GM23338 (cell line): Measurements from ENCODE around the gene RAB7B. TPM values are rescaled to one million over a fixed set of nuclear protein-coding genes. Genes with fewer than 3 reads are reported as not detected.

Experiments used
- ATAC-seq: fragments of 200-7000 bp; cut with Tn5 transposase; 3 replicates; pipeline ENCODE4 v1.9.1; 2020
- DNase-seq: peaks from one replicate; pipeline ENCODE4 v3.0.0-alpha.2; 2015; ENCODE audit warnings: low spot score
- H2AFZ ChIP-seq: fragments of 200-600 bp; sonication (generic); 2 replicates; pipeline ENCODE4 v1.8.0; 2016; ENCODE audit warnings: antibody characterized with exemption, mild to moderate bottlenecking, moderate library complexity
- H3F3A ChIP-seq: fragments of 200-600 bp; sonication (generic); replicated peaks from 2 replicates; pipeline ENCODE4 v1.8.0; 2017; ENCODE audit warnings: antibody characterized with exemption, mixed run types, low read depth
- H3K27ac ChIP-seq: fragments of 200-600 bp; sonication (generic); 2 replicates; pipeline ENCODE4 v1.6.1; 2016; ENCODE audit warnings: low read depth
- H3K27me3 ChIP-seq: fragments of 200-600 bp; sonication (generic); 2 replicates; pipeline ENCODE4 v1.8.0; 2016; ENCODE audit warnings: mild to moderate bottlenecking, mixed run types, moderate library complexity; ENCODE audit not compliant: insufficient read depth
- H3K36me3 ChIP-seq: fragments of 200-600 bp; sonication (generic); 2 replicates; pipeline ENCODE4 v1.8.0; 2016; ENCODE audit warnings: mild to moderate bottlenecking; ENCODE audit not compliant: insufficient read depth
- H3K4me1 ChIP-seq: fragments of 200-600 bp; sonication (generic); 2 replicates; pipeline ENCODE4 v1.8.0; 2016; ENCODE audit warnings: mild to moderate bottlenecking, moderate library complexity; ENCODE audit not compliant: insufficient read depth
- H3K4me2 ChIP-seq: fragments of 200-600 bp; sonication (generic); 2 replicates; pipeline ENCODE4 v1.7.1; 2017; ENCODE audit warnings: mixed run types
- H3K4me3 ChIP-seq: fragments of 200-600 bp; sonication (generic); 2 replicates; pipeline ENCODE4 v1.6.1; 2016; ENCODE audit warnings: mixed run types
- H3K79me2 ChIP-seq: fragments of 200-600 bp; sonication (generic); replicated peaks from 2 replicates; pipeline ENCODE4 v1.8.0; 2017; ENCODE audit warnings: mild to moderate bottlenecking; ENCODE audit not compliant: insufficient read depth
- H3K9me2 ChIP-seq: fragments of 200-600 bp; sonication (generic); 2 replicates; pipeline ENCODE4 v1.8.0; 2017; ENCODE audit not compliant: insufficient read depth
- H4K20me1 ChIP-seq: fragments of 200-600 bp; sonication (generic); replicated peaks from 2 replicates; pipeline ENCODE4 v1.8.0; 2017; ENCODE audit warnings: mild to moderate bottlenecking; ENCODE audit not compliant: insufficient read depth
- H3K27ac Mint-ChIP-seq: 2 replicates; pipeline ENCODE4 v1.8.0; 2020; ENCODE audit warnings: inconsistent platforms, mild to moderate bottlenecking, moderate library complexity, mixed read lengths
- H3K27me3 Mint-ChIP-seq: 3 replicates; pipeline ENCODE4 v1.8.0; 2022; ENCODE audit warnings: low read depth, mild to moderate bottlenecking, moderate library complexity, mixed read lengths, inconsistent platforms; ENCODE audit not compliant: insufficient read depth, poor library complexity
- H3K36me3 Mint-ChIP-seq: 3 replicates; pipeline ENCODE4 v1.8.0; 2021; ENCODE audit warnings: low read depth, mild to moderate bottlenecking, inconsistent platforms, moderate library complexity, mixed read lengths
- H3K4me1 Mint-ChIP-seq: 3 replicates; pipeline ENCODE4 v1.8.0; 2020; ENCODE audit warnings: mild to moderate bottlenecking, inconsistent platforms, mixed read lengths
- H3K4me3 Mint-ChIP-seq: 3 replicates; pipeline ENCODE4 v1.8.0; 2021; ENCODE audit warnings: moderate library complexity, mild to moderate bottlenecking, inconsistent platforms, mixed read lengths
- H3K9me3 Mint-ChIP-seq: 3 replicates; pipeline ENCODE4 v1.8.0; 2020; ENCODE audit warnings: moderate library complexity, mild to moderate bottlenecking, inconsistent platforms, mixed read lengths
- CREB1 ChIP-seq: fragments of 250-450 bp; sonication (Bioruptor Pico); IDR thresholded peaks from 2 replicates; pipeline ENCODE4 v1.5.0; 2020; ENCODE audit warnings: low read depth, mild to moderate bottlenecking, moderate library complexity
- CTCF ChIP-seq, 2 experiments: fragments of 200-600 bp in 1 of 2; sonication (generic) in 1 of 2; conservative IDR thresholded peaks; 2 replicates each; pipeline versions ENCODE4 v1.5.1 to v1.6.1; 2016 to 2017; ENCODE audit warnings: antibody characterized with exemption in 2 of 2, low read depth in 2 of 2, mild to moderate bottlenecking in 2 of 2, moderate library complexity in 1 of 2
- EZH2phosphoT487 ChIP-seq: fragments of 200-600 bp; sonication (generic); IDR thresholded peaks from one replicate; pipeline ENCODE4 v1.8.1; 2018; ENCODE audit warnings: antibody characterized with exemption; ENCODE audit not compliant: unreplicated experiment
- JUNB ChIP-seq: IDR thresholded peaks from one replicate; pipeline ENCODE4 v1.6.1; 2016; ENCODE audit warnings: antibody characterized with exemption; ENCODE audit not compliant: unreplicated experiment
- ZNF114 ChIP-seq: fragments of 250-450 bp; sonication (Bioruptor Pico); IDR thresholded peaks from 2 replicates; pipeline ENCODE4 v1.5.0; 2020; ENCODE audit warnings: mild to moderate bottlenecking, moderate library complexity
- ZNF331 ChIP-seq: fragments of 250-450 bp; sonication (Bioruptor Pico); IDR thresholded peaks from 2 replicates; pipeline ENCODE4 v1.5.0; 2020; ENCODE audit warnings: low read depth, mild to moderate bottlenecking, moderate library complexity
- polyA plus RNA-seq: library from polyadenylated mRNA; unstranded; fragments of >200 nt; fragmentation: Nextera tagmentation; extraction: Ambion mirVana; gene quantifications from 2 replicates; pipeline ENCODE4 v1.2.1, GENCODE V29; 2016
- total RNA-seq: library from RNA; depleted of rRNA; stranded (reverse); fragments of >200 nt; shearing (Covaris generic); gene quantifications from 2 replicates; pipeline ENCODE4 v1.2.3, GENCODE V29; 2014
- TF ChIP-seq, protein P1 (sequence below): fragments of 250-450 bp; sonication (Bioruptor Pico); IDR thresholded peaks from 2 replicates; pipeline ENCODE4 v1.5.0; 2020; ENCODE audit warnings: mild to moderate bottlenecking, moderate library complexity

RAB7B gene
- total and polyA plus RNA-seq, 2 experiments from 2014 or later: not detected

DNA sequence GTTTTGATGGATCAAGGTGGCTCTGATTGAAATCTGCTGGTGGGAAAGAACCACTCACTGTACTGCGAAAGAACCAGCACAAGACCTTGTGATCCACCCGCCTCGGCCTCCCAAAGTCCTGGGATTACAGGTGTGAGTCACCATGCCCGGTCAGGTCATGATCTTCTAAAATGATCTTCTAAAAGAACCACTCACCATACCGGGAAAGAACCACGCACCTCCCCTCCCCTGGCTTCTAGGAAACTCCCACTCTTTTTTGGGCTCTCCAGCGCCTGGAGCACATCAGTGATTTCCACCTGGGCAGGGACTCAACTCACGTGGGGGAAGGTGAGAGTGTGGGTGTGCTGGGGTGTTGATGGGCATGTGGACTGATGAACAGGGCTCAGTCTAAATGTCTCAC lies 7.9 kb upstream of the RAB7B start (continued):
- no peak for TF ChIP-seq EZH2phosphoT487

- DNase-seq (no peak), ATAC-seq (no peak)
- no peak overlapping the region for H3K4me3 ChIP-seq
- no peak overlapping the region for H3K27ac ChIP-seq
- H3K4me1 ChIP-seq: no peaks in the 10 kb centered on the region
- H3K36me3 Mint-ChIP-seq: no peaks in the 10 kb centered on the region
- H3K27ac Mint-ChIP-seq: no peak overlapping the region
- no peaks in the 10 kb centered on the region for H3K27me3 ChIP-seq
- TF ChIP-seq ZNF114 (CRISPR knock-in tag) (no peak), ZNF331 (CRISPR knock-in tag) (no peak), CREB1 (no peak), JUNB (no peak), CTCF (conservative IDR thresholded peaks at IDR 0.05; ENCODE audit: low read depth in 2 of 2) (no peak)
- TF ChIP-seq, protein P1, sequence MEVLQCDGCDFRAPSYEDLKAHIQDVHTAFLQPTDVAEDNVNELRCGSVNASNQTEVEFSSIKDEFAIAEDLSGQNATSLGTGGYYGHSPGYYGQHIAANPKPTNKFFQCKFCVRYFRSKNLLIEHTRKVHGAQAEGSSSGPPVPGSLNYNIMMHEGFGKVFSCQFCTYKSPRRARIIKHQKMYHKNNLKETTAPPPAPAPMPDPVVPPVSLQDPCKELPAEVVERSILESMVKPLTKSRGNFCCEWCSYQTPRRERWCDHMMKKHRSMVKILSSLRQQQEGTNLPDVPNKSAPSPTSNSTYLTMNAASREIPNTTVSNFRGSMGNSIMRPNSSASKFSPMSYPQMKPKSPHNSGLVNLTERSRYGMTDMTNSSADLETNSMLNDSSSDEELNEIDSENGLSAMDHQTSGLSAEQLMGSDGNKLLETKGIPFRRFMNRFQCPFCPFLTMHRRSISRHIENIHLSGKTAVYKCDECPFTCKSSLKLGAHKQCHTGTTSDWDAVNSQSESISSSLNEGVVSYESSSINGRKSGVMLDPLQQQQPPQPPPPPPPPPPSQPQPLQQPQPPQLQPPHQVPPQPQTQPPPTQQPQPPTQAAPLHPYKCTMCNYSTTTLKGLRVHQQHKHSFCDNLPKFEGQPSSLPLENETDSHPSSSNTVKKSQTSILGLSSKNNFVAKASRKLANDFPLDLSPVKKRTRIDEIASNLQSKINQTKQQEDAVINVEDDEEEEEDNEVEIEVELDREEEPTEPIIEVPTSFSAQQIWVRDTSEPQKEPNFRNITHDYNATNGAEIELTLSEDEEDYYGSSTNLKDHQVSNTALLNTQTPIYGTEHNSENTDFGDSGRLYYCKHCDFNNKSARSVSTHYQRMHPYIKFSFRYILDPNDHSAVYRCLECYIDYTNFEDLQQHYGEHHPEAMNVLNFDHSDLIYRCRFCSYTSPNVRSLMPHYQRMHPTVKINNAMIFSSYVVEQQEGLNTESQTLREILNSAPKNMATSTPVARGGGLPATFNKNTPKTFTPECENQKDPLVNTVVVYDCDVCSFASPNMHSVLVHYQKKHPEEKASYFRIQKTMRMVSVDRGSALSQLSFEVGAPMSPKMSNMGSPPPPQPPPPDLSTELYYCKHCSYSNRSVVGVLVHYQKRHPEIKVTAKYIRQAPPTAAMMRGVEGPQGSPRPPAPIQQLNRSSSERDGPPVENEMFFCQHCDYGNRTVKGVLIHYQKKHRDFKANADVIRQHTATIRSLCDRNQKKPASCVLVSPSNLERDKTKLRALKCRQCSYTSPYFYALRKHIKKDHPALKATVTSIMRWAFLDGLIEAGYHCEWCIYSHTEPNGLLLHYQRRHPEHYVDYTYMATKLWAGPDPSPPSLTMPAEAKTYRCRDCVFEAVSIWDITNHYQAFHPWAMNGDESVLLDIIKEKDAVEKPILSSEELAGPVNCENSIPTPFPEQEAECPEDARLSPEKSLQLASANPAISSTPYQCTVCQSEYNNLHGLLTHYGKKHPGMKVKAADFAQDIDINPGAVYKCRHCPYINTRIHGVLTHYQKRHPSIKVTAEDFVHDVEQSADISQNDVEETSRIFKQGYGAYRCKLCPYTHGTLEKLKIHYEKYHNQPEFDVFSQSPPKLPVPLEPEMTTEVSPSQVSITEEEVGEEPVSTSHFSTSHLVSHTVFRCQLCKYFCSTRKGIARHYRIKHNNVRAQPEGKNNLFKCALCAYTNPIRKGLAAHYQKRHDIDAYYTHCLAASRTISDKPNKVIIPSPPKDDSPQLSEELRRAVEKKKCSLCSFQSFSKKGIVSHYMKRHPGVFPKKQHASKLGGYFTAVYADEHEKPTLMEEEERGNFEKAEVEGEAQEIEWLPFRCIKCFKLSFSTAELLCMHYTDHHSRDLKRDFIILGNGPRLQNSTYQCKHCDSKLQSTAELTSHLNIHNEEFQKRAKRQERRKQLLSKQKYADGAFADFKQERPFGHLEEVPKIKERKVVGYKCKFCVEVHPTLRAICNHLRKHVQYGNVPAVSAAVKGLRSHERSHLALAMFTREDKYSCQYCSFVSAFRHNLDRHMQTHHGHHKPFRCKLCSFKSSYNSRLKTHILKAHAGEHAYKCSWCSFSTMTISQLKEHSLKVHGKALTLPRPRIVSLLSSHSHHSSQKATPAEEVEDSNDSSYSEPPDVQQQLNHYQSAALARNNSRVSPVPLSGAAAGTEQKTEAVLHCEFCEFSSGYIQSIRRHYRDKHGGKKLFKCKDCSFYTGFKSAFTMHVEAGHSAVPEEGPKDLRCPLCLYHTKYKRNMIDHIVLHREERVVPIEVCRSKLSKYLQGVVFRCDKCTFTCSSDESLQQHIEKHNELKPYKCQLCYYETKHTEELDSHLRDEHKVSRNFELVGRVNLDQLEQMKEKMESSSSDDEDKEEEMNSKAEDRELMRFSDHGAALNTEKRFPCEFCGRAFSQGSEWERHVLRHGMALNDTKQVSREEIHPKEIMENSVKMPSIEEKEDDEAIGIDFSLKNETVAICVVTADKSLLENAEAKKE (CRISPR knock-in tag): no peak
- H3K27me3 Mint-ChIP-seq: peaks cover 3% of the 10 kb centered on the region
- H4K20me1 ChIP-seq: no peaks in the 10 kb centered on the region
- H3F3A ChIP-seq: no peaks in the 10 kb centered on the region
- no peaks in the 10 kb centered on the region for H3K36me3 ChIP-seq
- no peak overlapping the region for H3K4me3 Mint-ChIP-seq
- H3K9me3 Mint-ChIP-seq: no peaks in the 10 kb centered on the region
- no peaks in the 10 kb centered on the region; the same call in 1 of the 2 replicates for H3K9me2 ChIP-seq
- H3K79me2 ChIP-seq: no peaks in the 10 kb centered on the region
- no peak overlapping the region for H3K4me2 ChIP-seq
- H2AFZ ChIP-seq: no peak overlapping the region
- peaks cover 4% of the 10 kb centered on the region for H3K4me1 Mint-ChIP-seq
Measured at GRCh38 chr1:206010060-206010459, 6.9 kb upstream of the RAB7B start.
